GM19035 (cell line): ENCODE results near the gene LSM11.
A peak's percentile ranks its signal among the peaks of the same experiment; 100 is the strongest.
"Not testable (repeated sequence)": the region's sequence is repeated elsewhere in the genome, so short reads cannot be mapped to it uniquely, and the experiment has no call there.

Experiments
- ATAC-seq: cut with Tn5 transposase; IDR thresholded peaks from one replicate; pipeline ENCODE4 v1.9.1; 2021; ENCODE audit not compliant: unreplicated experiment

LSM11 gene

DNA sequence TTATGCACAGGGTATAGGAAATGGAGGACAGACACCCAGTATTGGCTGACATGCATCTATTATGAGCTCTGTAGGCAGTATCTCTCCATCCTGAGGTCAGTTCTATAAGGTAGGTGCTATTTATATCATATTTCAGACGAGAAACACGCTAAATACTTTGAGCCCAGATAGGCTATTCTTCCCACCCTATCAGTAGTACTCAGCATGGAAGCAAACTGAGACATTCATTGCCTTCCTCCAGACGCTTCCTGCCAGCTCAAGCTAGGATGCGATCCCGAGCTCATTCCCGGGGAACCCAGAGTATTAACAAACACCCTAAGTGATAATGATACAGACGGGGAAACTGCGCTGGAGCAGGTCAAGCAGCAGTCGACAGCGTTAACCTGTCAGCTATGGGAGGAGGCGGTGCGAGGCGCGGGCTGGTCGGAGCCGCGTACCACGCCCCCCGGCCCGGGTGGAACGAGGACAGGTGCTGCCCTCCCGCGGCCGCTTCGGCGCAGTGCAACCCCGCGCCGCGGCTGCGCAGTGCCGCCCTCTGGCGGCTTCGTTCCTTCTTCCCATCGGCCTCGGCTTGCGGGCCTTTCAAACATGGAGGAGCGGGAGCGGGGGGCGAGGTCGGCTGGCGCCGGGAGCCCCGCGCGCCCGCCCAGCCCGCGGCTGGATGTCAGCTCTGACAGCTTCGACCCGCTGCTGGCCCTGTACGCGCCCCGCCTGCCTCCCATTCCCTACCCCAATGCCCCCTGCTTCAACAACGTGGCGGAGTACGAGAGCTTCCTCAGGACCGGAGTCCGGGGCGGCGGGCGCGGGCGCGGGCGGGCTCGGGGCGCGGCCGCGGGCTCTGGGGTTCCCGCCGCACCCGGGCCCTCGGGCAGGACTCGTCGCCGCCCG is at the start of gene LSM11:
LSM11 (plus strand) TSS at position 550 of the 888 bp plus-strand sequence; CDS start at position 589, 39 bp downstream.
- peak; percentile 91 for ATAC-seq

DNA sequence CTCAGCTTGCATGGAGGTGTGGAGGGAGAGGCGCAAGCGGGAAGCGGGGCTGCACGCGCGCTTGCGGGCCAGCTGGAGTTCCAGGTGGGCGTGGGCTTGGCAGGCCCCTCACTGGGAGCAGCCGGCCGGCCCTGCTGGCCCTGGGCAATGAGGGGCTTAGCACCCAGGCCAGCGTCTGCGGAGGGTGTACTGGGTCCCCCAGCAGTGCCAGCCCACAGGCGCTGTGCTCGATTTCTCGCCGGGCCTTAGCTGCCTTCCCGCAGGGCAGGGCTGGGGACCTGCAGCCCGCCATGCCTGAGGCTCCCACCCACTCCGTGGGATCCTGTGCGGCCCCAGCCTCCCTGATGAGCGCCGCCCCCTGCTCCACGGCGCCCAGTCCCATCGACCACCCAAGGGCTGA is 49.7 kb upstream of the LSM11 start:
- ATAC-seq: not testable (repeated sequence)

DNA sequence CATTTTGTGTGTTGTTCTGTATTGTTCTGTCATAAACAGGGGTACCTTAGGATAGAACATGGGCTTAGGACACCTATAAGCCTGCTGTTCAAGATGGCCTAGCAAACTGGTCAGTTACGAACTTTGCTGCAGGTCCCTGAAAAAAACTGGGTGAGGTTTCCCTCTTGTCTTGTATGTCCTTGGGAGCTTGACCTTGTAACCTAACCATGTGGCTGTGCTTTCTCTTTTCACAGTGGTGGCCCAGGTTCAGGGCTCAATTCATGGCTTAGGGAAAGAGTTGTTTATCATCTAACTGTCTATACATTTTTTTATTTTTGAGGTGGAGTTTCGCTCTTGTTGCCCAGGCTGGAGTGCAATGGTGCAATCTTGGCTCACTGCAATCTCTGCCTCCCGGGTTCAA is 47.4 kb upstream of the LSM11 start:
- ATAC-seq: not testable (repeated sequence)

DNA sequence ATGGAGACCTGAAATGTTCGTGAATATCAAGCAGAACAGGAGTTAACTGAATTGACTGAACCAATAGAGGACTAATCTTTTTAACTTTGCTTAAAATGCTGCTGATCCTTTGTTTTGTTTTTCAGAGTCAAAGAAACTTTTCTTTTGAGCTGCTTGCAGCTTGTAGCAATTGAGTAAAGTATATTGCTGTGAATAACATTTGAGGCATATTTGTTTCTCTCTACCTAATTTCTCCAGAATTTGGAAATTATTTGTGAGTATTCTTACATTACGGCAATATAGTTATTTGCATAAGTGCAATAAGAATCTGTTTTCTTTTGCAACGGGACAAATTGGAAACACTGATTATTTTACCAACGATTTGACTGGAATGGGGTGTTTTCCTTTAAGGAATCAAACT is 44.8 kb upstream of the LSM11 start:
- not testable (repeated sequence) for ATAC-seq

DNA sequence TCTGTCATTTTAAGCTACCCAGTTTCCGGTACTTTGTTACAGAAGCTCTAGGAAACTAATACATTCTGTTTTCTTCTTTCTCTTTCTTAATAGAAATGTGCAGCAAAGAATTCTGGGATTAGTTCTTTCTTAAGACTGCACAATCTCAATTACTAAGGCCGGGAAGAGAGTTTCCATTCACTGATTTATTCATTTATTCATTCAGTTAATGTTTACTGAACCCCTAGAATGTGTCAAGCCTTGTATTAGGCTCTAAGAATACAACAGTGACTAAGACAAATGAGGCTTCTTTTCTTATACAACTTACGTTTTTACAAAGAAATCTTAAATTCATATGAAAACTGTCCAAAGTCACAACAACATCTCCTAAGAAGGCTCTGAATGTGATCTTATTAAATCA is 39.8 kb upstream of the LSM11 start:
- ATAC-seq: no peak

DNA sequence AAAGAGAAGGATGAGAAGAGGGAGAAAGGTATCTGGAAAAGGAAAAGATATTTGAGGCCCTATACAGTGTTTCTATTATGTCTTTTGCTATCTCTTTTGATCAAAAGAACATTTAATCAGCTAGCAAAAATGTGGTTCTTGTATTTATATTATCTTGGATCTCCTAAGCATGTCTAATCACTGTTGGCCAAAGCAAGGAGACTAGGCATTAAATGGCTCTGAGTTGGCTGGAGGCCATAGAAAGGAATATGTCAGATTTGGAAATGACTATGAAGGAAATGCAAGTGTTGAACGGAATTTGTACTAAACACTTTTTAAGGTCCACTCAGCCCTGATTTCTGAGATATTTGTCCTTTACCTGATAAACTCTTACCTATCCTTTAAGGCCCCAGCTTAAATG is 34.6 kb upstream of the LSM11 start:
- ATAC-seq: no peak

DNA sequence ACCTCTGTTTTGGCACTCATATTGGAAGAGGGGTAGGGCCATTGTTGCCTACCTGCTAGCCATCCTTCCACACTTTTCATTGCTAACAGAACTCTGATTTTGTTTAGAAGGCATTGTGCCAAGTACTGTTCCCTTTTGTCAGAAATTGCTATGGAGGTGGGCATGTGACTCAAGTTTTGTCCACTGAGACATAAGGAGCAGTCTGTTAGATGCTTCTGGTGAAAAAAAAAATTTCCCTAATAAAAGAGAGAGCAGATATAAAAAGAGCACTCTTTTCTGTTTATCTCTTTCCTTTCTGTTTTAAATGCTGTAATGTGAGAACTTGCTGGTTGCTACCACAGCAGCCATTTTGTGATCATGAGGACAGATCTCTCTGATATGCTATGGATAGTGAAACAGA is 34.2 kb upstream of the LSM11 start:
- ATAC-seq: no peak

DNA sequence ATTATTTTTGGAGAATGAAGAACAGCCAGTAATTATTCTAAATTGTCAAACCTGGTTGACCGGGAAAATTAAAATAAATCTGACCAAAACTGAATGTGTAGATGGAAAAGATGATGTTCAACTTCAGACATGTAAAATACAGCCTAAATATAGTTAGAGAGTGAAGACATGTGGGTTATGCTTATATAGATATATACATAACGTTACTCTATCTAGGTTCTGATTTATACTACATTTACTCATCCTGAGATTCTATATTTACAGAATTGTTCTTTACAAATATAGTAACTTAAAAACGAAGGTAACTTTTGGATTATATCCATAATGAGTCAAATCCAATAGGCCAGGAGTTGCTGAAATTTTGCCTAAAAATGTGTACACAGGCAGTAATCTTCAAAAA is 33.1 kb upstream of the LSM11 start:
- no peak for ATAC-seq

DNA sequence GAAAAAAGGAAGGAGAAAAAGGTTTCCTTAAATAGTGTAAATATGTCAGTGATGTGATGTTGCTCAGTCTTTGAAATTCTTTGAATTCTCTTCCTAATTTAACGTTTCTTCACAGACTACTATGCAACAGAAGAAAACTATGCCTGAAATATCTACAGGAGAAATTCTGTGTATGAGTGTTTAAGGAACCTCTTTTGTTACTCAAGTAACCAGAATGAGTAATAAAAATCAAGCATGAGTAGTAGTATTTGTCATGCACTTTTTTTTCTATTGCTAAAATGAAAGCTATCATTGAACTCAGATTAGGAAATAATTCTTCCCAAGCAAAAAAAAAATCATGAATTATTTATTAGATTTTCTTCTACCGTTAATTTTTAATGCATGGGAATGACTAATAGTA is 32.6 kb upstream of the LSM11 start:
- no peak for ATAC-seq

DNA sequence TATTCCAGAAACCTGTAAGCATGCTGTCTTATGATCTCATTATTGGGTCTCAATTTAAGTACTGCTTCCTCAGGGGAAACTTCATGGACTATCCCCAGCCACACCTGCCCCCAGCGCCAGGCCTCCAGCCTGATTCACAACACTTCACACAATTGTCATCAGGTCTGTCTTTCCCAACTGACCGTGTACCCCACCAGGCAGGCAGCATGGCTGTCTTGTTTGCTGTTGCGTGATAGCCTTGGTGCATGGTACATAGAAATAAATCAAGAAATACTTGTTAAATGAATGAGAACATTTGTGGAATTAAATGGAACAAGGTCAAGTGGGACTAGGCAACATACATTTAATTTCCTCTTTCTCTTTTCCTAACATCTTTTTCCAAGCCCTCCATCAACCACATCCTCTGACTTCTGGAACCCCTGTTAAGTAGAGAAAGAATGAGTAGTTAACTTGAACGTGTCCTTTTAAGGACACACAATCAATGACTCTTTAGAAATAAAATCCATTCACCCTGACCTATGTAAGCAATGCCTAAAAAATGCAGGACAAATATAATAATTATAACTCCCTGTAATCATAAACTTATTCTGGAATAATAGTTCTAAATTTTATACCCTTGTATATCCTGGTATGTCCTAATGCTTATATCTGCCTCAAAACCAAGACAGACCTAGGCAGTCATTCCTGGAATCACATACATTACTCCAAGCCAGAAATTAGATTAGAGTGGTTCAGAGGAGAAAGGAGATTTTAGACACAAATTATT is 29.5 kb upstream of the LSM11 start:
- ATAC-seq: no peak

DNA sequence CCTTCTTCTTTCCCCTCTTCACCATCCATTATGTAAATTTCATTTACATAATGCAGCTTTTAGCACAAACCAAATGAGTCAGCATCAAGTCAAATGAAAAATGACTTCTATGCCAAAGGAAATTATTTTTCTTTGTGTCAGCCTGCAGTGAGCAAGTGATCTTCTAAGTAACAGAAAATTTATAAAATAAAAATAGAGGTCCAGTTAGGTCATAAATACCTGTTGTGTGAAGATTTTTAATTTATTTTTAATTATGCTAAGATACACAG is 29.0 kb upstream of the LSM11 start:
- ATAC-seq: no peak

DNA sequence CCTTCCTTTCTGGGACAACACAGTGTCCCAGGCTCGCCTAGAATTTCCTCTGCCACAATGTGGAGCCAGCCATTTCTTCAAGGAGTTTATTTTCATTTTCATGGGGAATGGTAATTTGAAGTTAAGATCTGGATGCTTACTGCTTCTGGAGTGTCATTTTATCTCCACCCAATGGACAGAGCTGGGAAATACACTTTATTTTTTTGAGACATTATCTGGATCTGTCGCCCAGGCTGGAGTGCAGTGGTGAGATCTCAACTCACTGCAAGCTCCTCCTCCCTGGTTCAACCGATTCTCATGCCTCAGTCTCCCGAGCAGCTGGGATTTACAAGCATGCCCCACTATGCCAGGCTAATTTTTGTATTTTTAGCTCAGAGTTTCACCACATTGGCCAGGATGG is 25.0 kb upstream of the LSM11 start:
- ATAC-seq: no peak

DNA sequence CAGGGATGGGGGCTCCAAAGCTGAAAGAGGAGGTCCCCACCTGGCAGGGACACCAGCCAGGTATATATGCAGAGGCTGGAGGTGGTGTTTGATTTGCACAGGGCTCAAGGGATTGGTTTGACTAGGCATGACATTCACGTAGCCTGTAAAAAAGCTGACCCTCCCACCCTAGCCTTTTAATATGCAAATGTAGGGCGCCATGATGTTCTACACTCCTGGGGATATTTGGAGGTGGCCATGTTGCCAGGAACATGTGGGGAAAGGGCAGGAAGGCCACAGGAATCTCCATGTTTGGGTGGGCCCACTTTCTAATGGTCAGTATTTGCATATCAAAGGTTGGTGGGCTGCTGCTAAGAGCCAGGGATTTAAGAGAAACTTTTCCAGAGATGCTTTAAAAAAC is 24.3 kb upstream of the LSM11 start:
- ATAC-seq: no peak

DNA sequence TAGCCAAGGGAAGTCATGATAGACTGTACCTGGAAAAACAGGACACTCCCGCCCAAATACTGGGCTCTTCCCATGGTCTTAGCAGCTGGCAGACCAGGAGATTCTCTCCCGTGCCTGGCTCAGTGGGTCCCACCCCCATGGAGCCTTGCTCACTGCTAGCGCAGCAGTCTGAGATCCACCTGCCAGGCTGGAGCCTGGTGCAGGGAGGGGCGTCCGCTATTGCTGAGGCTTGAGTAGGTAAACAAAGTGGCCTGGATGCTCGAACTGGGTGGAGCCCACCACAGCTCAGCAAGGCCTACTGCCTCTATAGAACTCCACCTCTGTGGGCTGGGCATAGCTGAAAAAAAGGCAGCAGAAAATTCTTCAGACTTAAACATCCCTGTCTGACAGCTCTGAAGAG is 22.4 kb upstream of the LSM11 start:
- no peak for ATAC-seq

DNA sequence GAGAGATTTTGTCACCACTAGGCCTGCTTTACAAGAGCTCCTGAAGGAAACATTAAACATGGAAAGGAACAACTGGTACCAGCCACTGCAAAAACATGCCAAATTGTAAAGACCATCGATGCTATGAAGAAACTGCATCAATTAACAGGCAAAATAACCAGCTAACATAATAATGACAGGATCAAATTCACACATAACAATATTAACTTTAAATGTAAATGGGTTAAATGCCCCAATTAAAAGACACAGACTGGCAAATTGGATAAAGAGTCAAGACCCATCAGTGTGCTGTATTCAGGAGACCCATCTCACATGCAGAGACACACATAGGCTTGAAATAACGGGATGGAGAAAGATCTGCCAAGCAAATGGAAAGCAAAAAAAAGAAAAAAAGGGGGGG is 20.6 kb upstream of the LSM11 start:
- ATAC-seq: not testable (repeated sequence)

DNA sequence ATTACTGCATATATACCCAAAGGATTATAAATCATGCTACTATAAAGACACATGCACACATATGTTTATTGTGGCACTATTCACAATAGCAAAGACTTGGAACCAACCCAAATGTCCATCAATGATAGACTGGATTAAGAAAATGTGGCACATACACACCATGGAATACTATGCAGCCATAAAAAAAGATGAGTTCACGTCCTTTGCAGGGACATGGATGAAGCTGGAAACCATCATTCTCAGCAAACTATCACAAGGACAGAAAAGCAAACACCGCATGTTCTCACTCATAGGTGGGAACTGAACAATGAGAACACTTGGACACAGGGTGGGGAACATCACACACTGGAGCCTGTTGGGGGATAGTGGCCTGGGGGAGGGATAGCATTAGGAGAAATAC is 16.9 kb upstream of the LSM11 start:
- ATAC-seq: not testable (repeated sequence)

DNA sequence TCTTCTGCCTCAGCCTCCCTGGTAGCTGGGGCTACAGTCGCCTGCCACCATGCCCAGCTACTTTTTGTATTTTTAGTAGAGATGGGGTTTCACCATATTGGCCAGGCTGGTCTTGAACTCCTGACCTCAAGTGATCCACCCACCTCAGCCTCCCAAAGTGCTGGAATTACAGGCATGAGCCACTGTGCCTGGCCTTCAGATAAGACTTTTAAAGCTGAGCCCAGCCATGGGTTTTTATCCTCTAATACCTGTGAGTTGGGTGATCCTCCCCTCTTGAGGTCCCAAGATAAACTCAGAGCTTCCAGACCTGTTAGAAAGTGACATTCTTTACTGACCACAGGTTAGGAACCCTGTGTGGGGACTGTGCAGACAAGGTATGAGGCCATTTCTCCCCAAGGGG is 15.7 kb upstream of the LSM11 start:
- ATAC-seq: not testable (repeated sequence)

DNA sequence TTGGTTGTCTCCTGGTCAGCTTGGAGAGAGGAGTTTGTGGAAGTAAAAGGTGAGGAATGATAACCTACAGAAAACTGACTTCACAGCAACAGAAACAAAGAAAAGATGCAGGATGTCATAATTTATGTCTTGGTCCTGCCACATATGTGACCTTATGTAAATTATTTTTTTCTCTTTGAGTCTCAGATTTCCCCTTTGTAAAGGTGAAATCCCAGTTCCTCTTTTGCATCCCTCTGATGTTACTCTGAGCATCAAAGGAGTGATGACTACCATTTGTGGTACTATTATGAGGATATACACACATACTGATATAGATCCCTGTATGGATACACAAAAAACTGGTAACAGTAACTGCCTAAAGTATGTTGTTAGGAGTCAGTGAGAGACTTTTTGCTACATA is 13.7 kb upstream of the LSM11 start:
- peak; percentile 58 for ATAC-seq

DNA sequence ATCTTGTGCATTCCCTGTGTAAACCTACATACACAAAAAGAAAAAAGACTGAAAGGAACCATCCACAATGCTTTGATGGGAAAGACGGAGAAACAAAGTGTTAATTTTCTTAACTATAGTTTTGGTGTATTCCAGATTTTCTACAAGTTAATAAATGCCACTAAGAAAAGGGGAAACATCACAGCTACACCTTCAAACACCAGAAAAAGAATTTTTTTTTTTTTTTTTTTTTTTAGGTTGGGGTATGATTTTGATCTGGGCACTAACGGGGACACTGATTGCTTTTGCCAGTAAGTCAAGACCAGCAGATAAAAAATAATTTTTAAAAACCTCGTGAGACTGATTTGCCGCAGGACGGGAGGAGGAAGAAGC is 12.6 kb upstream of the LSM11 start:
- no peak for ATAC-seq

DNA sequence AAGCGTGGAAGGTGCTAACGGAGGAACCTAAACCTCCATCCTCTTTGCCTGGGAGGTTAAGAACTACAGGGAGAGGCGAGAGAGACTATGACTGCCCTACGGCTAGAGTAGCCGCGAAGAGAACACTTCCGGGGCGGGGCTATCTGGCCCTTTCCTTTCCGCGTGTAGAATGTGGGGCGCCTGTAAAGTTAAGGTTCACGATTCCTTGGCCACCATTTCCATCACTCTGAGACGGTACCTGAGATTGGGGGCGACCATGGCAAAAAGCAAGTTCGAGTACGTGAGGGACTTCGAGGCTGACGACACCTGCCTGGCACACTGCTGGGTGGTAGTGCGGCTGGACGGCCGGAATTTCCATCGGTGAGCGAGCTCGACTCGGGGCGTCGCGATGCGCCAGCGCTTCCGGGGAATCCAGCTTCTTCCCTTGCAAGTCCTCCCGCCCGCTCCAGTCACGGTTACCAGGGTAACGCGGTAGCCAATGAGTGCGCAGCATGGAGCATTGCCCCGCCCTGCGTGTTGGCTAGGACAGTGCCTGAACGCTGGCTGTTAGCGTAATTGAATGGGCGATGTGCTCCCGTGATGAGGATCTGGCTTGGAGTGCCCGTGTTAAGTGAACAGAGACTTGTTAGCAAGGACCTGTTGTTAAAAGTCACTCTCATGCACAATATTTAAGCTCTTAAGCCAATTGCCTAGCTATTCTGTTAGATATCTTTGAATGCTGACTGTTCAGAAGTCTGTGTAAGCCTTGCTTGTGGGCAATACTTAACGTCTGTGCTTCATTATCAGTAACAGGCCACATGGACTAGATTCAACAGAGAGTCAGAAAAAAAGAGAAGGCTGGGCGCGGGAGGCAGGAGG is 12.0 kb upstream of the LSM11 start, which contains the start of gene THG1L:
THG1L (plus strand) TSS at position 149 of the 858 bp plus-strand sequence; CDS start at position 170, 21 bp downstream.
- ATAC-seq: peak; percentile 93

DNA sequence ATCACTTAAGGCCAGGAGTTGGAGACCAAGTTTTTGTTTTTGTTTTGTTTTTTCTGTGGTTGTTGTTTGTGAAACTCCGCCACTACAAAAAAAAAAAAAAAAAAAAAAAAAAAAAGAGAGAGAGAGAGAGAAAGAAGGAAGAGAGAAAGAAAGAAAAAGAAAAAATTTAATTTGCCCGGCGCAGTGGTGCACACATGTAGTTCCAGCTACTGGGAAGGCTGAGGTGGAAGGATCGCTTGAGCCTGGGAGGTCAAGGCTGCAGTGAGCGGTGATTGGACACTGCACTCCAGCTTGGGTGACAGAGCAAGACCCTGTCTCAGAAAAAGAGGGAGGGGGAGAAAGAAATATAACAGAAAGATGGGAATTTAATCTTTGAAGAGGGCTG is 11.4 kb upstream of the LSM11 start:
- ATAC-seq: no peak
